ENCODE data around the gene SPHK2. TPM values are rescaled to one million over a fixed set of nuclear protein-coding genes. Genes with fewer than 3 reads are reported as not detected.

Gene SPHK2, protein sequence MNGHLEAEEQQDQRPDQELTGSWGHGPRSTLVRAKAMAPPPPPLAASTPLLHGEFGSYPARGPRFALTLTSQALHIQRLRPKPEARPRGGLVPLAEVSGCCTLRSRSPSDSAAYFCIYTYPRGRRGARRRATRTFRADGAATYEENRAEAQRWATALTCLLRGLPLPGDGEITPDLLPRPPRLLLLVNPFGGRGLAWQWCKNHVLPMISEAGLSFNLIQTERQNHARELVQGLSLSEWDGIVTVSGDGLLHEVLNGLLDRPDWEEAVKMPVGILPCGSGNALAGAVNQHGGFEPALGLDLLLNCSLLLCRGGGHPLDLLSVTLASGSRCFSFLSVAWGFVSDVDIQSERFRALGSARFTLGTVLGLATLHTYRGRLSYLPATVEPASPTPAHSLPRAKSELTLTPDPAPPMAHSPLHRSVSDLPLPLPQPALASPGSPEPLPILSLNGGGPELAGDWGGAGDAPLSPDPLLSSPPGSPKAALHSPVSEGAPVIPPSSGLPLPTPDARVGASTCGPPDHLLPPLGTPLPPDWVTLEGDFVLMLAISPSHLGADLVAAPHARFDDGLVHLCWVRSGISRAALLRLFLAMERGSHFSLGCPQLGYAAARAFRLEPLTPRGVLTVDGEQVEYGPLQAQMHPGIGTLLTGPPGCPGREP
- total RNA-seq: 9.2 and 12.9 TPM in 2 replicates

DNA sequence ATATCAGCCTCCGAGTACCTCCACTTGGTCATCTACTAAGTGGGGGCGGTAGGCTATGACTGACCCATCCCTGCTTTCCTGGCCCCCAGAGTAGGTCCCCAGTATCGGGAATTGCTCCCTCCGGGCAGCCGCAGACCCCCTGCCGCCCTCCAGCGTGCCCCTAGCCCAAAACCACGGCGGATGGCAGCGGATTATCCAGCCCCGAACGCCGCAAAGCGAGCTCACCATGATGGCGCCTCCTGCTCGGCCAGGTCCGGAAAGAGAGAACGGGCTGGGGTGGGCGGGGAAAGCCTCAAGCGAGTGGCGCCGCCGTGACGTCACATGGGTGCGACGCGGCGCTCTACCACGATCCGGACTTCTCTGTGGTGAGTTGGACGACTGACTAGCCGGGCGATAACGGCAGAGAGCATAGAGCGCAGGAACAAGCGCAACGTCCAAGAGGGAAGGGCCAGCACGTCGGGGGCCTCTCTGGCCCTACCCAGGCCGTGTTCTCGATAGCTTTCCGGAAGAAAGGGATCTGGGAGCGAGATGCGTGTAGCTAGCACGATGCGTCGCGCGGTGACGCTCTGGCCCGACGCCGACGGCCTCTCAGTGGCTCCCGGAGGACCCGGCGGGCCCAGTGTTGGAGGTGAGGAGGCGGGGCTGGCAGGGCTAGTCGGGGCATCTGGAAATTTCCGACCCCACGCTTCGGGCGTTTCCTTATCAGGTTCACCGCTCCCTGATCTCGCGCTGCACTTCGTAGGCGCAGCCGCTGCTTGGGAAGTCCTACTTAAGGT, at the start of gene SPHK2, which contains the start of gene RPL18:
TSS of gene SPHK2 (plus strand) at position 591 of the 776 bp plus-strand sequence. CDS start 1,009 bp downstream, outside the sequence.
TSS of gene RPL18 (minus strand) at position 263 of the 776 bp plus-strand sequence. CDS start at position 228, 35 bp downstream.

DNA sequence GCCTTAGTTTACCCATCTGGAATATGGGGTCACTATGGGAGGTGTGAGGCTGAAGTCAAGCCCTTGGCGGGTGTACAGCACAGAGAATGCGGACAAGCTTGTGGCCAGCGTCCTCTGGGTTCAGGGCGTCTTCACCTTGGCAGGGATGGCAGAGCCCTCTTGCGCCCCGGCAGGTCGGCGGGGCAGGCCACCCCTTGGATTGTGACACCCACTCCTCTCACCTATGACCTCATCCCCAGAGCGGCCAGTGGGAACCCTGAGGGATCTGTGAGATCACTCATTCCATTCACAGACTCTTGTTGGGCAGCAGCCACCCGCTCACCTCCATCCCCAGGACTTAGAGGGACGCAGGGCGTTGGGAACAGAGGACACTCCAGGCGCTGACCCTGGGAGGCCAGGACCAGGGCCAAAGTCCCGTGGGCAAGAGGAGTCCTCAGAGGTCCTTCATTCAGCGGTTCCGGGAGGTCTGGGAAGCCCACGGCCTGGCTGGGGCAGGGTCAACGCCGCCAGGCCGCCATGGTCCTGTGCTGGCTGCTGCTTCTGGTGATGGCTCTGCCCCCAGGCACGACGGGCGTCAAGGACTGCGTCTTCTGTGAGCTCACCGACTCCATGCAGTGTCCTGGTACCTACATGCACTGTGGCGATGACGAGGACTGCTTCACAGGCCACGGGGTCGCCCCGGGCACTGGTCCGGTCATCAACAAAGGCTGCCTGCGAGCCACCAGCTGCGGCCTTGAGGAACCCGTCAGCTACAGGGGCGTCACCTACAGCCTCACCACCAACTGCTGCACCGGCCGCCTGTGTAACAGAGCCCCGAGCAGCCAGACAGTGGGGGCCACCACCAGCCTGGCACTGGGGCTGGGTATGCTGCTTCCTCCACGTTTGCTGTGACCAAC, 12.6 kb upstream of the SPHK2 start, which contains the start of gene SPACA4:
TSS of gene SPACA4 (plus strand) at position 280 of the 896 bp plus-strand sequence. CDS start at position 517, 237 bp downstream.

DNA sequence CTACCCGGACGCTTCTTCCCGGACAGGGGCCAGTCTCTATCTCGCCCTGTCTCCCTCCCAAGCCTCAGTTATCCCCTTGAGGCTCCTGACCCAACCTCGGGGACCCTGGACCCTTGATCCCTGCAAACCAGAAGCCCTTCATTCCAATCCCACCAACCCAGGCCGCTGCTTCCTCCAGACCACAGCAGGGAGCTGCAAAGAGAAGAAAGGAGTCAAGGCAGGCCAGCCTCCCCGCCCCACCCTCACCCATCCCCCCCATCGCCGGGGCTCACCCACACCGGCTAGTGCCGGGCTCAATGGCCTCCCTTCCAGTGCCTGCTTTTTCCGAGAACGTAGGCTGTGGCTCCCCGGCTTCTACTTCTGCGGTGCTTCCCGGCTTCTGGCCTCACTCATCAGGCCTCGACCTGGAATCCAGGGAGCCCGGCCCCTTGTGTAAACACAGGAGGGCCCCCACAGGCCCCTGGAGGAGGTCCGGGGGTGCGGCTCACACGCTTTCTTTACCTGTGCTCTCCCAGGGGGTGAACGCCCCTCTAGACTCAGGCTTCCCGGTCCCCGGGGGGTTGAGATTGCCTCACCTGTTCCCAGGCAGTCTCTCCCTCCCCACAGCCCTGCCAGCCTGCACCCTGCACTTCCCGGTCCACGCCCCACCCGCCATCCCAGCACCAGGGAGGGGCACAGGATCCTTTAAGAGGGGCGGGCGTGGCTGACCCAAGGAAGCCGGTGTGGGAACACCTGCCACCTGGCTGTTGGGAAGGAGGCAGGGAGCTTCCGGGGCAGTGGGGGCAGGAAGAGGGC, 4.7 kb upstream of the SPHK2 start, which contains the start of gene FAM83E:
TSS of gene FAM83E (minus strand) at position 641 of the 795 bp plus-strand sequence. CDS start 1,704 bp downstream, outside the sequence.

DNA sequence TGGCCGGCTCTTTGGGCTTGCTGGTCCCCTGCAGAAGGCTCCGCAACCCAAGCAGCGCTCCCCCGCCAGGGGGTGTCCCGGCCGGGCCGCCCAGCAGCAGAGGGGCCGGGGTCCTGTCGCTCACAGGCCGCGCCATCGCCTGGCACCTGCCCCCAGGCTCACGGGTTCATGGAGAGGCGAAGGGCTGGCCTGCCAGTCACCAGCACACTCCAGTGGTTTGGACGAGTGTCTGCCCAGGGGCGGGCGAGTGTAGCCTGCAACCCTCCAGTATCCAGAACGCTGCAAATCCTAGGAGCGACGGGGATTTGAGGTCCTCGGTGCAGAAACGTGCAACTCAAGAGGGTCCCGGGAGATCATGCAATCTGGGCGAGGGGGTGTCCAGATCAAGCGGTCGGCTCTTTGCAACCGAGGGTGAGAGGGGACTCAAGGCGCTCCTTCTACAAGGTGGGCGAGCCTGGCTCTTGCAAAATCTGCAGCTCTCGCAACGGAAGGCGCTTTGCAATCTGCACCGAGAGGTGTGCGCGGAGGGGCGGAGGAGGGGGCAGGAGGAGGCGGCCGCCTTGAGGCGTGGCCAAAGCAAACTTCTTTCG, 17.6 kb downstream of the SPHK2 start, which contains the start of gene DBP:
TSS of gene DBP (minus strand) at position 521 of the 590 bp plus-strand sequence. CDS start at position 136, 385 bp downstream.

DNA sequence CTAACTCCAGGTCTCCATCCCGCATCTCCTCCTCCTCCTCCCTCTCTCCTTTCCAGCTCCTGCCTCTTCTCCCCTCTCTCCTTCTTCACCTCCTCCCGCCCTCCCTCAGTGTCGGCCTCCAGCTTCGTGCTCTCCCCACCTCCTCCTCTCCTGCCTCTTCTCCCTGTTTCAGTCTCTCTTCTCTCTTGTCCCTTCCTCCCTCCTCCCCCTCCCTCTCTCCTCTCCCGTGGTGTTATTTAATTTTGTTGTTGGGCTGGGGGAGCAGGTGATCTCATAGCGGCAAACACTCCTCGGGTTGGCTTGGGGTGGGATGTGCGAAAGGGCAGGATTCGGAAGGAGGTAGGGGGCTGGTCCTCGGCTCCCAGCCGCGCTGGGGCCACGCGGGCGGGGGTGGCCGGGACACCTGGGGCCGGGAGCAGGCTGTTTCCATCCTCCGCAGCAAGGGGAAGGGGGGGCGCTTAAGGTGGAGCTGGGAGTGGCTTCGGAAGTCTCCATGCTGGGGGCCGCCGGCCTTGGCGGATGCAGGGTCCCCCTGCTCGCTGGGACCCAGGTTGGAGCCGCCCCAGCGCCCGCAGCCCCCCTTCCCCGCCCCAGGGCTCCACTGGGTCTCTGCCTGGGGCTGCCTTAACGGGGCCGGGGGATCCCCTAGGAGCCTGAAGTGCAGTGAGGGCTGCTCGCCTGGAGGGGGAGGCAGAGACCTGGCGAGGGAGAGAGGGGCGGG, 26.9 kb downstream of the SPHK2 start, which contains the start of gene CA11:
TSS of gene CA11 (minus strand) at position 187 of the 721 bp plus-strand sequence. CDS start 555 bp downstream, outside the sequence.

DNA sequence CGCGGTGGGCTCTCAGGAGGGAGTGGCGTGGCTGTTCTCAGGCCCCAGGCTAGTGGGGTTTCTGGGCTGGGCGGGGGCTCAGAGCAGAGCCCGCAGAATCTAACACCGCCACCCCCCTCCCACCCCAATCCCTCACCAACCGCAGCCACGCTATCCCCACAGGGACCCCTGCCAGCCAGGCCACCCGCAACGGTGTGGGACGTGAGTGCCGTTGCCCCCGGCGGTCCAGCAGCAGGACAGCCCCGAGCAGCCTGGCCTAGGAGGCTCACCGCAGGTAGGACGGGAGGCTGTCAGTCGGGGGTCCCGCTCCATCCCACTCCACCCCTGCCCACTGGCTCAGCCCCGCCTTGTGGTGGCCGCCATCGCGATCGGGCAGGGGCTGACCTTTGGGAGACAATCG, 53.7 kb downstream of the SPHK2 start, which contains the start of gene NTN5:
TSS of gene NTN5 (minus strand) at position 24 of the 400 bp plus-strand sequence. CDS start 2,031 bp downstream, outside the sequence.

Other genes with a start within 250 kb of the SPHK2 start
- gene KDELR1, start 228.0 kb upstream of the SPHK2 start, total RNA-seq: 205 and 376 TPM in 2 replicates
- 1.0 and 1.3 TPM in 2 replicates for gene GRIN2D, start 225.8 kb upstream of the SPHK2 start, total RNA-seq
- 35.1 and 45.9 TPM in 2 replicates for gene GRWD1, start 173.5 kb upstream of the SPHK2 start, total RNA-seq
- gene KCNJ14, start 163.9 kb upstream of the SPHK2 start, total RNA-seq: 0.26 and 0.88 TPM in 2 replicates
- gene CYTH2, start 150.1 kb upstream of the SPHK2 start, total RNA-seq: 24.7 and 34.3 TPM in 2 replicates
- 0.26 and 4.5 TPM in 2 replicates for gene LMTK3, start 107.7 kb upstream of the SPHK2 start, total RNA-seq
- gene SULT2B1, start 67.3 kb upstream of the SPHK2 start, total RNA-seq: 0.08 TPM in 1 of 2 replicates, not detected in the other
- not detected in 2 replicates for gene SPACA4, start 12.8 kb upstream of the SPHK2 start, total RNA-seq
- 0.26 TPM in 1 of 2 replicates, not detected in the other for gene FAM83E, start 4.4 kb upstream of the SPHK2 start, total RNA-seq
- gene RPL18, start 328 bp upstream of the SPHK2 start, total RNA-seq: 3,283 and 3,843 TPM in 2 replicates
- 1.2 and 33.1 TPM in 2 replicates for gene DBP, start 17.9 kb downstream of the SPHK2 start, total RNA-seq
- gene CA11, start 26.7 kb downstream of the SPHK2 start, total RNA-seq: 1.3 and 4.6 TPM in 2 replicates
- 0.72 TPM in 1 of 2 replicates, not detected in the other for gene NTN5, start 53.5 kb downstream of the SPHK2 start, total RNA-seq
- gene FUT2, start 76.5 kb downstream of the SPHK2 start, total RNA-seq: 0.13 TPM in 1 of 2 replicates, not detected in the other
- 0.56 and 1.6 TPM in 2 replicates for gene MAMSTR, start 100.2 kb downstream of the SPHK2 start, total RNA-seq
- 3.4 and 8.3 TPM in 2 replicates for gene RASIP1, start 121.1 kb downstream of the SPHK2 start, total RNA-seq
- 0.56 TPM in 1 of 2 replicates, not detected in the other for gene IZUMO1, start 127.4 kb downstream of the SPHK2 start, total RNA-seq
- 0.39 TPM in 1 of 2 replicates, not detected in the other for gene FUT1, start 133.1 kb downstream of the SPHK2 start, total RNA-seq
- not detected in 2 replicates for gene FGF21, start 136.0 kb downstream of the SPHK2 start, total RNA-seq
- gene BCAT2, start 191.5 kb downstream of the SPHK2 start, total RNA-seq: 54.6 and 56.7 TPM in 2 replicates
- 4.0 and 4.6 TPM in 2 replicates for gene HSD17B14, start 217.0 kb downstream of the SPHK2 start, total RNA-seq
- gene PLEKHA4, start 249.1 kb downstream of the SPHK2 start, total RNA-seq: 18.4 and 23.8 TPM in 2 replicates